Ovary (tissue), 9 donors: ENCODE measurements around the gene UST. TPM values are rescaled to one million over a fixed set of nuclear protein-coding genes. Genes with fewer than 3 reads are reported as not detected.

Experiments used
- DNase-seq, 5 donors: peaks; one replicate each; pipeline ENCODE4 v3.0.0-alpha.2; 2019 to 2020
- H3K27ac ChIP-seq, 2 donors: fragments of 200-600 bp; one replicate each; pipeline versions ENCODE4 v1.5.1 to v1.8.0; 2019 to 2022
- H3K27me3 ChIP-seq: fragments of 200-600 bp; one replicate; pipeline ENCODE4 v1.8.0; 2022
- H3K36me3 ChIP-seq: fragments of 200-600 bp; sonication (generic); one replicate; pipeline ENCODE4 v1.5.1; 2019
- H3K4me1 ChIP-seq: one replicate; pipeline ENCODE4 v1.8.1; 2013; ENCODE audit warnings: mild to moderate bottlenecking, moderate library complexity; ENCODE audit not compliant: insufficient read depth
- H3K4me3 ChIP-seq: fragments of 200-600 bp; sonication (generic); one replicate; pipeline ENCODE4 v1.5.1; 2017
- H3K9me3 ChIP-seq, 2 donors: fragments of 200-600 bp in 1 of 2; sonication (generic) in 1 of 2; one replicate each; pipeline versions ENCODE4 v1.5.1 to v1.8.1; 2013 to 2019; ENCODE audit warnings: mild to moderate bottlenecking in 1 of 2, moderate library complexity in 1 of 2
- CTCF ChIP-seq, 3 donors: fragments of 450-650 bp in 2 of 3; fragments of 200-600 bp in 1 of 3; IDR thresholded peaks; one replicate each; pipeline versions ENCODE4 v1.5.1 to v1.8.0; 2016 to 2022; ENCODE audit warnings: antibody characterized with exemption in 3 of 3, mild to moderate bottlenecking in 1 of 3
- EP300 ChIP-seq: sonication (generic); formaldehyde crosslinking; IDR thresholded peaks from one replicate; pipeline ENCODE4 v1.6.1; 2017; ENCODE audit warnings: antibody characterized with exemption
- POLR2A ChIP-seq: fragments of 450-650 bp; IDR thresholded peaks from one replicate; pipeline ENCODE4 v1.6.1; 2017; ENCODE audit warnings: antibody characterized with exemption, mild to moderate bottlenecking, moderate library complexity
- WGBS, 3 donors: extraction: QIAGEN DNeasy Blood & Tissue Kit in 1 of 3; methylation state at CpG; one replicate each; pipeline versions ENCODE4 v1.1.5 to v1.1.7; 2013 to 2017; 5-methylcytosine and 5-hydroxymethylcytosine counted together
- intact Hi-C, 4 donors: fragments of 100-400 bp; cut with DNase I; formaldehyde crosslinking; loops; one replicate each; pipeline versions ENCODE4 v1.11.0 to v1.15.1; 2022 to 2023
- polyA plus RNA-seq, 2 donors: library from polyadenylated mRNA; stranded (reverse); fragments of 200-250 nt in 1 of 2; fragments of 350-450 nt in 1 of 2; fragmentation: Illumina TruSeq in 1 of 2; extraction: RNeasy Lipid Tissue Mini Kit (QIAGEN cat#74804) in 1 of 2; gene quantifications; one replicate each; pipeline ENCODE4 v1.2.3, GENCODE V29; 2013 to 2014
- total RNA-seq, 7 donors: library from RNA; depleted of rRNA in 2 of 7; stranded (reverse); fragments of >200 nt in 2 of 7; fragmentation: NEBNext Ultra II Directional in 3 of 7; extraction: Animal tissue kit (Norgen Biotek cat#: 25700) in 3 of 7; gene quantifications; one replicate each; pipeline versions ENCODE4 v1.1.0 to v1.2.4, GENCODE V29; 2016 to 2023
- donor health status: DM: no; HTN: no; CAD: no; lungs with moderate emphysema.
- donor health status: DM: no; HTN: no; CAD: no.
- donor health status: Bipolar disorder and iron deficiency.
- donor health status: DM: yes; HTN: yes; CAD: no.
- donor health status: DM: no; HTN: no; CAD: no.
- donor health status: DM: yes; HTN: yes; CAD: no.

Gene UST
- total and polyA plus RNA-seq, 9 donors = 11.8 to 20.1 (median 16.5) TPM

- DNase-seq = no peak
- Histone ChIP-seq H3K27ac (no peak overlapping the region), H3K27me3 (no peaks in the 10 kb centered on the region), H3K9me3 (no peaks in the 10 kb centered on the region), H3K36me3 (no peaks in the 10 kb centered on the region), H3K4me3 (no peak overlapping the region), H3K4me1 (peaks cover 2% of the 10 kb centered on the region)
- 92 to 96% (median 94%) methylated on average over 5 of the region's 5 CpGs for WGBS, 3 donors
- TF ChIP-seq CTCF (IDR thresholded peaks at IDR 0.05) = no peak
- no peak for TF ChIP-seq EP300
- no peak for TF ChIP-seq POLR2A
- intact Hi-C loops = loop anchor here in 1 of 4 donors (5.0 kb wide), 1 partner anchor 94 kb away; no protein-coding TSS in a partner anchor
Observed at GRCh38 chr6:148837941-148838340, 91.1 kb downstream of the UST start.

- TF ChIP-seq CTCF (IDR thresholded peaks at IDR 0.05) (no peak), EP300 (no peak), POLR2A (no peak)
- intact Hi-C loops = loop anchor here in 1 of 4 donors (5.0 kb wide), 1 partner anchor 93 kb away; no protein-coding TSS in a partner anchor
- WGBS, 3 donors = 50 to 58% (median 57%) methylated on average over 3 of the region's 3 CpGs
Observed at GRCh38 chr6:148839044-148839443, 92.2 kb downstream of the UST start.

DNA sequence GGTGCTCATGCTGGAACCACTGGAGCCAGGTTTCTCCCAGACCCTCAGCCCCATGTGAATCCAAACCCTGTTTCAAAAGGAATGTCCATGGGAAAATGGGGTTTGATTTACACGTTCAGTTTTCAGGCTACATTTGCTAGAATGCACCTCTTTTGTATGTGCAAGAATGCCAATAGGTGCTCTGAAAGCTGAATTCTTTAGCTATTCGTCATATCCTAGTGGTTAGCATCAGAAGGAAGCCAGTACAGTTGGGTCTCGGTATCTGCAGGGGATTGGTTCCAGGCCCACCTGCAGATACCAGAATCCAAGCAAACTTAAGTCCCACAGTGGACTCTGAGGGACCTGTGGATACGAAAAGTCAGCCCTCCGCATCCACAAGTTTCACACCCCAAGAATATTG lies 93.4 kb downstream of the UST start:
- Histone ChIP-seq H3K27ac (no peak overlapping the region), H3K4me1 (peaks cover 2% of the 10 kb centered on the region), H3K9me3 (no peaks in the 10 kb centered on the region), H3K36me3 (no peaks in the 10 kb centered on the region), H3K4me3 (no peak overlapping the region), H3K27me3 (no peaks in the 10 kb centered on the region)
- 75 to 93% (median 76%) methylated on average over 5 of the region's 5 CpGs for whole genome bisulfite sequencing, 3 donors
- DNase-seq = no peak
- TF ChIP-seq EP300 (no peak), POLR2A (no peak), CTCF (IDR thresholded peaks at IDR 0.05) (no peak)
- intact Hi-C loops = no loop called here

More at GRCh38 chr6:148839044-148839443, 92.2 kb downstream of the UST start:
- DNase-seq = no peak
- no peaks in the 10 kb centered on the region for H3K36me3 ChIP-seq
- H3K9me3 ChIP-seq = no peaks in the 10 kb centered on the region
- H3K27ac ChIP-seq = no peak overlapping the region
- H3K4me1 ChIP-seq = peaks cover 2% of the 10 kb centered on the region
- no peak overlapping the region for H3K4me3 ChIP-seq
- no peaks in the 10 kb centered on the region for H3K27me3 ChIP-seq

DNA sequence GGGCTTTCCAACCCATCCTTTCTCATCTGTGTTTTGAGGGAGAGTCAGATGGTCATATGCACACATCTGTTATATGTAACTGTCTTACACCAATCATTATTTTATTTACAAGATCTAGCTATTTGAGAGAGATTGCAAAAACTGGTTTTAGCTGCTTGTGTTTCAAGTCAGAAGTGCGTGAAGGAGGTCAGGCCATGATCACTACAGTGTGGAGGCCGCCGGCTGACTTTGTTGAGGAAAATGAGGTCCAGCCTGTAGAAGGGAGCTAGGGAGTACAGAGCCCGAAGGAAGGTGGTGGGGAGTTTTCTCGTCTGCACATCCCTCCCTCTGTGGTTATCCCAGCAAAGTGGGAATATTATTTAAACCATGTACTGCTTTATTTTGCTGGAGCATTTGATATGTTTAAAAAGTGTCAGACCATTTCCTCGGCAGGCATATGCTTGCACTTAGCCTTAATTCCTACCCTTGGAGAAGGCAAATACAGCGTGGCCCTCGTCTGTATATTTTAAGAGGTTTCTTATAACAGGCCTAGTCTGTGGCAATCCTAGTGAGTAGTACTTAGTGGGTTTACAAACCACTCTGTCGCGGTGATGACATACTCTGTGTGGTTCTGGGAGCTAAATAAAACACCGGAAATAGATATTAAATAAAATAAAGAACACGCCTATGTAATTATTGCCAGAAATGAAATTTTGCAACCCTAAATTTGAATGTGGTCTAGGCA lies 95.6 kb downstream of the UST start:
- intact Hi-C loops = no loop called here
- Histone ChIP-seq H3K36me3 (no peaks in the 10 kb centered on the region), H3K27me3 (no peaks in the 10 kb centered on the region), H3K9me3 (no peaks in the 10 kb centered on the region), H3K27ac (no peak overlapping the region), H3K4me1 (peaks cover 6% of the 10 kb centered on the region), H3K4me3 (no peak overlapping the region)
- 90 to 93% (median 92%) methylated on average over 12 of the region's 12 CpGs for WGBS, 3 donors
- DNase-seq = no peak
- TF ChIP-seq CTCF (IDR thresholded peaks at IDR 0.05) (no peak), EP300 (no peak), POLR2A (no peak)
